SIG-M5 (cell line): ENCODE measurements around the gene TMA7B.
A peak's percentile ranks its signal among the peaks of the same experiment; 100 is the strongest.
"Not testable (repeated sequence)": the region's sequence is repeated elsewhere in the genome, so short reads cannot be mapped to it uniquely, and the experiment has no call there.

Source experiments
- DNase-seq: peaks from one replicate; lab custom pipeline; 2025; lab: John Stamatoyannopoulos, UW

Gene TMA7B

GRCh38 chr22:39932918-39933649 is 27.1 kb upstream of the TMA7B start:
- no peak for DNase-seq

- no peak for DNase-seq
Observed at GRCh38 chr22:39933741-39934140, 26.5 kb upstream of the TMA7B start.

GRCh38 chr22:39935116-39935515 is 25.1 kb upstream of the TMA7B start:
- DNase-seq = no peak

- DNase-seq = no peak
Observed at GRCh38 chr22:39935612-39936011, 24.6 kb upstream of the TMA7B start.

- no peak for DNase-seq
Observed at GRCh38 chr22:39936523-39937145, 23.6 kb upstream of the TMA7B start.

- no peak for DNase-seq
Observed at GRCh38 chr22:39937906-39938305, 22.3 kb upstream of the TMA7B start.

GRCh38 chr22:39938509-39939111 is 21.6 kb upstream of the TMA7B start:
- no peak for DNase-seq

- DNase-seq = no peak
Observed at GRCh38 chr22:39939830-39940229, 20.4 kb upstream of the TMA7B start.

GRCh38 chr22:39940757-39941305 is 19.4 kb upstream of the TMA7B start:
- DNase-seq = no peak

GRCh38 chr22:39941601-39942000 is 18.6 kb upstream of the TMA7B start:
- no peak for DNase-seq

- DNase-seq = peak; percentile 64
Observed at GRCh38 chr22:39942439-39943230, 17.6 kb upstream of the TMA7B start.

- DNase-seq = no peak
Observed at GRCh38 chr22:39943337-39943736, 16.9 kb upstream of the TMA7B start.

- no peak for DNase-seq
Observed at GRCh38 chr22:39943953-39944872, 16.0 kb upstream of the TMA7B start.

- no peak for DNase-seq
Observed at GRCh38 chr22:39946126-39946502, 14.1 kb upstream of the TMA7B start.

GRCh38 chr22:39946503-39947219 is 13.5 kb upstream of the TMA7B start:
- no peak for DNase-seq

GRCh38 chr22:39947220-39948216 is 12.7 kb upstream of the TMA7B start:
- no peak for DNase-seq

- DNase-seq = no peak
Observed at GRCh38 chr22:39949964-39950737, 10.0 kb upstream of the TMA7B start.

- DNase-seq = not testable (repeated sequence)
Observed at GRCh38 chr22:39951603-39952293, 8.4 kb upstream of the TMA7B start.
